Activated T-cell treated with anti-CD3 and anti-CD28 coated beads, Interleukin-2, amount 50 U/mL, for 24 hours (primary cell): ENCODE results near the gene PPIH.
A peak's percentile ranks its signal among the peaks of the same experiment; 100 is the strongest.
"Not testable (repeated sequence)": the region's sequence is repeated elsewhere in the genome, so short reads cannot be mapped to it uniquely, and the experiment has no call there.

Experiments used
- DNase-seq: peaks from one replicate; pipeline ENCODE4 v3.0.0-alpha.2; 2020
- H3K27ac Mint-ChIP-seq: 2 replicates; pipeline ENCODE4 v1.8.0; 2020; ENCODE audit warnings: mild to moderate bottlenecking, mixed read lengths
- H3K27me3 Mint-ChIP-seq: 2 replicates; pipeline ENCODE4 v1.8.0; 2020; ENCODE audit warnings: mixed read lengths
- H3K36me3 Mint-ChIP-seq: 2 replicates; pipeline ENCODE4 v1.8.0; 2020; ENCODE audit warnings: low read depth, mixed read lengths
- H3K4me1 Mint-ChIP-seq: 2 replicates; pipeline ENCODE4 v1.8.0; 2020; ENCODE audit warnings: low read depth, mixed read lengths
- H3K4me3 Mint-ChIP-seq: 2 replicates; pipeline ENCODE4 v1.8.0; 2020; ENCODE audit warnings: mild to moderate bottlenecking, moderate library complexity, mixed read lengths
- H3K9me3 Mint-ChIP-seq: 2 replicates; pipeline ENCODE4 v1.8.0; 2020; ENCODE audit warnings: mixed read lengths

PPIH gene

GRCh38 chr1:42657981-42658876, at the start of gene PPIH:
Gene PPIH (plus strand): TSS chr1:42658423. CDS start chr1:42658447, 24 bp downstream.
- DNase-seq = peak; percentile 96
- no peaks in the 10 kb centered on the region for H3K27me3 Mint-ChIP-seq
- H3K4me3 Mint-ChIP-seq = peak within 1 kb of the TSS; percentile 99
- H3K9me3 Mint-ChIP-seq = peaks cover 4% of the 10 kb centered on the region
- peaks cover 43% of the 10 kb centered on the region for H3K4me1 Mint-ChIP-seq
- H3K27ac Mint-ChIP-seq = peak within 1 kb of the TSS; percentile 99
- peaks cover 50% of the 10 kb centered on the region for H3K36me3 Mint-ChIP-seq

- Mint-ChIP-seq H3K27me3 (no peaks in the 10 kb centered on the region), H3K36me3 (no peaks in the 10 kb centered on the region), H3K9me3 (no peaks in the 10 kb centered on the region), H3K27ac (no peak overlapping the region), H3K4me3 (no peak overlapping the region), H3K4me1 (no peaks in the 10 kb centered on the region)
- no peak for DNase-seq
Measured at GRCh38 chr1:42613803-42614131, 44.5 kb upstream of the PPIH start.

GRCh38 chr1:42618866-42619265, 39.4 kb upstream of the PPIH start:
- no peak for DNase-seq
- H3K9me3 Mint-ChIP-seq = no peaks in the 10 kb centered on the region
- no peak overlapping the region for H3K27ac Mint-ChIP-seq
- H3K27me3 Mint-ChIP-seq = no peaks in the 10 kb centered on the region
- no peaks in the 10 kb centered on the region for H3K4me1 Mint-ChIP-seq
- no peaks in the 10 kb centered on the region for H3K36me3 Mint-ChIP-seq
- H3K4me3 Mint-ChIP-seq = no peak overlapping the region

- Mint-ChIP-seq H3K4me3 (no peak overlapping the region), H3K4me1 (no peaks in the 10 kb centered on the region), H3K27ac (no peak overlapping the region), H3K27me3 (no peaks in the 10 kb centered on the region), H3K36me3 (no peaks in the 10 kb centered on the region), H3K9me3 (no peaks in the 10 kb centered on the region)
- no peak for DNase-seq
Measured at GRCh38 chr1:42620307-42620706, 37.9 kb upstream of the PPIH start.

GRCh38 chr1:42621180-42621579, 37.0 kb upstream of the PPIH start:
- not testable (repeated sequence) for H3K9me3 Mint-ChIP-seq, H3K27me3 Mint-ChIP-seq, H3K27ac Mint-ChIP-seq, H3K4me1 Mint-ChIP-seq, H3K36me3 Mint-ChIP-seq, DNase-seq, H3K4me3 Mint-ChIP-seq

GRCh38 chr1:42627205-42627604, 31.0 kb upstream of the PPIH start:
- not testable (repeated sequence) for H3K27ac Mint-ChIP-seq, DNase-seq, H3K4me3 Mint-ChIP-seq, H3K9me3 Mint-ChIP-seq, H3K36me3 Mint-ChIP-seq, H3K4me1 Mint-ChIP-seq, H3K27me3 Mint-ChIP-seq

- Mint-ChIP-seq H3K27me3 (no peaks in the 10 kb centered on the region), H3K36me3 (no peaks in the 10 kb centered on the region), H3K4me3 (no peak overlapping the region), H3K4me1 (no peaks in the 10 kb centered on the region), H3K9me3 (no peaks in the 10 kb centered on the region), H3K27ac (no peak overlapping the region)
- no peak for DNase-seq
Measured at GRCh38 chr1:42639116-42639515, 19.1 kb upstream of the PPIH start.

- Mint-ChIP-seq H3K4me1 (no peaks in the 10 kb centered on the region), H3K4me3 (no peak overlapping the region), H3K36me3 (peaks cover 11% of the 10 kb centered on the region), H3K9me3 (peaks cover 11% of the 10 kb centered on the region), H3K27me3 (no peaks in the 10 kb centered on the region), H3K27ac (no peak overlapping the region)
- no peak for DNase-seq
Measured at GRCh38 chr1:42646056-42646455, 12.2 kb upstream of the PPIH start.

GRCh38 chr1:42657201-42657600, 1.0 kb upstream of the PPIH start:
- peaks cover 41% of the 10 kb centered on the region for H3K36me3 Mint-ChIP-seq
- H3K27me3 Mint-ChIP-seq = no peaks in the 10 kb centered on the region
- H3K27ac Mint-ChIP-seq = peak overlapping the region; percentile 99
- DNase-seq = no peak
- peaks cover 43% of the 10 kb centered on the region for H3K4me1 Mint-ChIP-seq
- H3K4me3 Mint-ChIP-seq = peak overlapping the region; percentile 99
- H3K9me3 Mint-ChIP-seq = peaks cover 4% of the 10 kb centered on the region

- Mint-ChIP-seq H3K36me3 (peaks cover 57% of the 10 kb centered on the region), H3K27me3 (no peaks in the 10 kb centered on the region)
Measured at GRCh38 chr1:42658877-42659337, 684 bp downstream of the PPIH start.

GRCh38 chr1:42660907-42661500, 2.8 kb downstream of the PPIH start:
- peaks cover 46% of the 10 kb centered on the region for H3K4me1 Mint-ChIP-seq
- peaks cover 4% of the 10 kb centered on the region for H3K9me3 Mint-ChIP-seq
- peak overlapping the region; percentile 99 for H3K4me3 Mint-ChIP-seq
- DNase-seq = no peak
- H3K27me3 Mint-ChIP-seq = no peaks in the 10 kb centered on the region
- H3K36me3 Mint-ChIP-seq = peaks cover 78% of the 10 kb centered on the region
- peak overlapping the region; percentile 87 for H3K27ac Mint-ChIP-seq

More at GRCh38 chr1:42658877-42659337, 684 bp downstream of the PPIH start:
- Mint-ChIP-seq H3K4me1 (peaks cover 46% of the 10 kb centered on the region), H3K4me3 (peak overlapping the region; percentile 99), H3K27ac (peak overlapping the region; percentile 99), H3K9me3 (peaks cover 4% of the 10 kb centered on the region)
- DNase-seq = no peak

GRCh38 chr1:42669936-42670335, 11.7 kb downstream of the PPIH start:
- no peaks in the 10 kb centered on the region for H3K4me1 Mint-ChIP-seq
- no peaks in the 10 kb centered on the region for H3K27me3 Mint-ChIP-seq
- H3K4me3 Mint-ChIP-seq = no peak overlapping the region
- no peak overlapping the region for H3K27ac Mint-ChIP-seq
- peaks cover 89% of the 10 kb centered on the region for H3K36me3 Mint-ChIP-seq
- H3K9me3 Mint-ChIP-seq = no peaks in the 10 kb centered on the region
- DNase-seq = no peak

- no peak for DNase-seq
- Mint-ChIP-seq H3K4me3 (no peak overlapping the region), H3K9me3 (no peaks in the 10 kb centered on the region), H3K36me3 (peaks cover 89% of the 10 kb centered on the region), H3K27me3 (no peaks in the 10 kb centered on the region), H3K27ac (no peak overlapping the region), H3K4me1 (no peaks in the 10 kb centered on the region)
Measured at GRCh38 chr1:42670425-42670824, 12.2 kb downstream of the PPIH start.

GRCh38 chr1:42674214-42674613, 16.0 kb downstream of the PPIH start:
- peaks cover 75% of the 10 kb centered on the region for H3K36me3 Mint-ChIP-seq
- H3K4me3 Mint-ChIP-seq = no peak overlapping the region
- H3K9me3 Mint-ChIP-seq = no peaks in the 10 kb centered on the region
- H3K27ac Mint-ChIP-seq = peak overlapping the region; percentile 15
- H3K4me1 Mint-ChIP-seq = peaks cover 2% of the 10 kb centered on the region
- H3K27me3 Mint-ChIP-seq = no peaks in the 10 kb centered on the region
- DNase-seq = no peak

- Mint-ChIP-seq H3K36me3 (peaks cover 73% of the 10 kb centered on the region), H3K4me1 (peaks cover 4% of the 10 kb centered on the region), H3K9me3 (no peaks in the 10 kb centered on the region), H3K27ac (no peak overlapping the region), H3K27me3 (no peaks in the 10 kb centered on the region), H3K4me3 (no peak overlapping the region)
- DNase-seq = no peak
Measured at GRCh38 chr1:42674682-42675081, 16.5 kb downstream of the PPIH start.
